Prostate gland (tissue), 2 donors: ENCODE data around the gene DNAJC8.
A peak's percentile ranks its signal among the peaks of the same experiment; 100 is the strongest.

ENCODE experiments used
- POLR2A ChIP-seq: fragments of 450-650 bp; IDR thresholded peaks from one replicate; pipeline ENCODE4 v1.6.1; 2016; ENCODE audit warnings: antibody characterized with exemption, mild to moderate bottlenecking
- TF ChIP-seq, protein P1 (sequence below), 4 experiments: fragments of 200-600 bp in 2 of 4; fragments of 450-650 bp in 2 of 4; sonication (generic) in 2 of 4; IDR thresholded peaks; 1 replicate in 3 of 4; 2 replicates in 1 of 4; pipeline ENCODE4 v1.5.1; 2016 to 2019; ENCODE audit warnings: antibody characterized with exemption in 4 of 4, mild to moderate bottlenecking in 2 of 4, moderate library complexity in 2 of 4

DNA sequence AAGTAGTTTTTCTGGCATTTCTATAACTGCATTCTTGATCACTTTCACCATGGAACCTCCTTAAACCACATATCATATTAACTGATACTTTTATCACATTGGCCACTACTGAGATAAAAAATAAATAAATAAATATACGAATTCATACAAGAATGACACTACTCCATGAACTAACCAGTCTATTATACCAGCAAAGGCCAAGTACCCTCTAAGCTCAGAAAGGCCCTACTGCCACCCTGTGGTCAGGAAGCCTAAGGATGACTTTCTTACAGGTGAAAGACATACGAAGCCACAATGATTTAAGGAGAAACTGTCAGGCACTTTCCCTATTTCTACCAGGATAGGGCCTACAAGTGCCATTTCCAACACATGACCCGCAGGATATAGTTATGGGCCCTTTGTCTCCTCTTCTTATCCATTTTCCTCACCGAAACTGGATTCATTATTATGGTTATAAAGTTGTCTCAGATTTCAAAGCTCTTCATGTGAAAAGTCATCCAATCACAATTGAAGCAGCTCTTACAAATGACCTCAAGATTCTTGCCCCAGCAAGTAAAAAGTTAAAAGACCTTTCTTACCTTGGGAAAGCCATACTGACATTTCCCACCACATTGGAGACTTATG is 23.9 kb downstream of the DNAJC8 start:
- TF ChIP-seq, protein P1, sequence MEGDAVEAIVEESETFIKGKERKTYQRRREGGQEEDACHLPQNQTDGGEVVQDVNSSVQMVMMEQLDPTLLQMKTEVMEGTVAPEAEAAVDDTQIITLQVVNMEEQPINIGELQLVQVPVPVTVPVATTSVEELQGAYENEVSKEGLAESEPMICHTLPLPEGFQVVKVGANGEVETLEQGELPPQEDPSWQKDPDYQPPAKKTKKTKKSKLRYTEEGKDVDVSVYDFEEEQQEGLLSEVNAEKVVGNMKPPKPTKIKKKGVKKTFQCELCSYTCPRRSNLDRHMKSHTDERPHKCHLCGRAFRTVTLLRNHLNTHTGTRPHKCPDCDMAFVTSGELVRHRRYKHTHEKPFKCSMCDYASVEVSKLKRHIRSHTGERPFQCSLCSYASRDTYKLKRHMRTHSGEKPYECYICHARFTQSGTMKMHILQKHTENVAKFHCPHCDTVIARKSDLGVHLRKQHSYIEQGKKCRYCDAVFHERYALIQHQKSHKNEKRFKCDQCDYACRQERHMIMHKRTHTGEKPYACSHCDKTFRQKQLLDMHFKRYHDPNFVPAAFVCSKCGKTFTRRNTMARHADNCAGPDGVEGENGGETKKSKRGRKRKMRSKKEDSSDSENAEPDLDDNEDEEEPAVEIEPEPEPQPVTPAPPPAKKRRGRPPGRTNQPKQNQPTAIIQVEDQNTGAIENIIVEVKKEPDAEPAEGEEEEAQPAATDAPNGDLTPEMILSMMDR (IDR thresholded peaks at IDR 0.05) = peak in 3 of 4 experiments; percentile 40 to 60 (median 58)
- no peak for TF ChIP-seq POLR2A
